ENCODE data around the gene ELOVL2. TPM values are rescaled to one million over a fixed set of nuclear protein-coding genes. Genes with fewer than 3 reads are reported as not detected.
"Not testable (repeated sequence)": the region's sequence is repeated elsewhere in the genome, so short reads cannot be mapped to it uniquely, and the experiment has no call there.

ELOVL2 gene
- total RNA-seq, 1 donor from 2014 or later = 1.8 TPM

GRCh38 chr6:11027565-11028110 lies 16.5 kb downstream of the ELOVL2 start:
- intact Hi-C loops (cut with DNase I) = no loop called here
- no peak for DNase-seq (ENCODE audit: low spot score)

DNA sequence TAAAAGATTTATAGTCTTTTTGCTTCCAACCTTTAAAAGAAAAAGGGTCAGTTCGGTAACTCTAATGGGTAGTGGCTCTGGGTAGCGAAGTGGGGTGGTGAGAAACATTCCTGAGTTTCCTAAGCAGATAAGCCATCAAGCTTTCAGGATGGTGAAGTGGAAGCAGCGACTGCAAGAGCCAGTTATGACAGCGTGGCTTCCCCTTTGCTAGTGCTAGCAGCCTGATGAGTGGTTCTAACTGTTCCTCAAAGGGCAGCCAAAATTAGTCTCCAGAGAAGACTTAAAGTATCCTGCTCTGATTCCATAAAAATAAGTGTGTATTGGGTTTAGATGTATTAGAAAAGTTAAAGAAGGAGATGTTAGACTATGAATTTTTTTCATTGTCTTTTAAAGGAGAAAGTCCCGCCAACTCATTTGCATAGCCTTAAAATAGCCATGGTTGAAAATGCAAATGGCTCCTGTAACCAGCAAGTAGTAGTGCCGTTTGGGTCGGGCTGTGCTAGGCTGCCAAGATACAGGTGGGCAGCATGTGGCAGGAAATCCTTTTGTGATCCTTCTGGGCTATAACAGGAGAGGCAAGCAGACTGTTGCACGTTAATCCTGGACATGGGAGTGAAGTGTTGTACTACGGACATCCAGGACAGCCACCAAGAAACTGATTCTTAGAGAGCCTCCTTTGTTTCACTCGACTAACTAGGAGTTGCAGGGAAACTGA lies 18.0 kb downstream of the ELOVL2 start:
- no peak for DNase-seq (ENCODE audit: low spot score)
- intact Hi-C loops (cut with DNase I) = no loop called here

DNA sequence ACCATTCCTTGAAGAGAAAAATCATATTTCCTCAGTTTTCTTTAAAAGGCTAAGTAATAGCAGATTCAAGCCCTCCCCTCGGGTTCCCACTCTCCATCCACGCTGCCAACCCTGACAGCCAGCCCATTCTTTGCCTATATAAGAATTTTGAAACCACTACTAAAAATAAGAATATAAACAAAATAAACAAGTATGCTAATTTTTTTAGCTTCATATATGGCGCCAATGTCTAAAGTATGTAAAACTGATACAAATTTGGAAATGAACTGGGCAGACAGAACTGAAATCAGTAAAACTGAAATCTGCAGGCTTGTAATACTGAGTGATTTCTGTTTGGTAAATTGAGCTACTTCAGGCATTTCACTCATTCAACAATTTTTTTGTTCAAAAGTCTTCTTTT lies 19.0 kb downstream of the ELOVL2 start:
- DNase-seq (ENCODE audit: low spot score) = no peak
- intact Hi-C loops (cut with DNase I) = no loop called here

GRCh38 chr6:11023032-11023431 lies 21.1 kb downstream of the ELOVL2 start:
- intact Hi-C loops (cut with DNase I) = no loop called here

GRCh38 chr6:11021714-11022113 lies 22.4 kb downstream of the ELOVL2 start:
- intact Hi-C loops (cut with DNase I) = no loop called here
- DNase-seq (ENCODE audit: low spot score) = no peak

More at GRCh38 chr6:11023032-11023431, 21.1 kb downstream of the ELOVL2 start:
- no peak for DNase-seq (ENCODE audit: low spot score)

- intact Hi-C loops (cut with DNase I) = no loop called here
- no peak for DNase-seq (ENCODE audit: low spot score)
Observed at GRCh38 chr6:11021003-11021402, 23.1 kb downstream of the ELOVL2 start.

GRCh38 chr6:11018225-11018624 lies 25.9 kb downstream of the ELOVL2 start:
- DNase-seq (ENCODE audit: low spot score) = no peak

DNA sequence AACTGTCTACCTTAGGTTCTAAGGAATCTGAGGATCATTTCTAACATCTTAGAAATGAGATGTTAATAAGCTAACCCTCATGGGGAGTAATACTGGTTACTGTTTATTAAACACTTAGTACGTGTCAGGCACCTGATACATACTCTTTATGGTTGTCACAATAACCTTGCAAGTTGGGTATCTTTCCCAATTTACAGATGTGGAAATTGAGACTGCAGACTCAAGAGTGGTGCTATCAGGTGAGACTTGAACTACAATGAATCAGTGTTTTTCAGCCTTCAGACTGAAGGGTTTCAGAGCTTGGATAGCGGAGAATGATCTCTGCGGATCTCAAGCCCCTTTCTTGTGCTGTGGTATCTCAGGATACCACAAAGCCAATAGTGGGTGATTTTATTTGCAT lies 27.0 kb downstream of the ELOVL2 start:
- intact Hi-C loops (cut with DNase I) = no loop called here
- no peak for DNase-seq (ENCODE audit: low spot score)

More at GRCh38 chr6:11018225-11018624, 25.9 kb downstream of the ELOVL2 start:
- intact Hi-C loops (cut with DNase I) = no loop called here

DNA sequence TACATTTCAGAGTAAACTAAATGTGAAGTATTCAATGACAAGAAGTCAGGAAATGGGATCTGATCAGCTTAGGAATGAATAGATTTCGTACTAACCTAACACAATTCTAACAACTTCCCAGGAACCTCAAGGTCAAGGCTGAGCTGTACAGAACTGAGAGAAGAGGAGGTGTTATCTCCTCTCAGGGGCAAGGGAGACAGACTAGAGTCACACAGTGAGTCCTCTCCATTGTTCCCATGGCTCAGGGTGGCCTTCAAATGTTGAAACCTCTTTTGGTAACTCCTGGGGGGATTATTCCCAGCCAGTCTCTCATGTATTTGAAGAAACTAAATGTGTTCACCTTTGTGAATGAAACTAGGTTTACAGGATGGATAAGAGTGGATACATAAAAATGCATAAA lies 27.7 kb downstream of the ELOVL2 start:
- intact Hi-C loops (cut with DNase I) = no loop called here
- no peak for DNase-seq (ENCODE audit: low spot score)

- intact Hi-C loops (cut with DNase I) = no loop called here
- no peak for DNase-seq (ENCODE audit: low spot score)
Observed at GRCh38 chr6:11015102-11015501, 29.0 kb downstream of the ELOVL2 start.

GRCh38 chr6:11013721-11014070 lies 30.4 kb downstream of the ELOVL2 start:
- no peak for DNase-seq (ENCODE audit: low spot score)
- intact Hi-C loops (cut with DNase I) = no loop called here

DNA sequence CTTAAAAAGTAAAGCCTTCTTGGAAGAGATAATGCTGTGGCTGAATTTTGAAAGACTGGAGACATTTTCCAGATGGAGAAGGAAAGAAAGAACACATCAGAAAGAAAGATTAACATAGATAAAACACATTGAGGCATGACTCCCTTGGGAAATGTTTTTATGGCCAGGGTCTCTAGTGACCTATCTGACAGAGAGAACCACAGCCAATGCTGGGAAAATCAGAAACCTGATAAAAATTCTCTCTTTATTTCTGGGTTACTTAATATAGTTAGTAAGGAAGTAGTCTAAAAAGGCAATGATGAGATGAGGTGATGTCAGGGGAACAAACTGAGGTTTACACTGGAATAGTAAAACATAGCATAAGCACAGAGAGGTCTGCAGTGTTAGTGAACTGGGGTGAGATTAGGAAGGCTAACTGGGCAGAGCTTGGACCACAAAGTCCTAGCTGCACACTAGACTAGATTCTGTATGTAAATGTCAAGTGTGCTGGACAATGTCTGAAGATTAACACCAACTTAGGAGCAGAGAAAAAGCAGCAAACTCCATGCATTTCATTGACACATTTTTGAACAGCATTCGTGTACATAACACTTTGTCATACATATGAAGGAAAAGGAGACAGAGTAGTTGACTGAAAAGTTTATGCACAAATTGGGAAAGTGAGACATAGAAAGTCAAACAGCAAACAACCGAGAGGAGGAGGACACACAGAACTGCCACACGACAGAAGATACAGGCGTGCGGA lies 31.0 kb downstream of the ELOVL2 start:
- no peak for DNase-seq (ENCODE audit: low spot score)
- intact Hi-C loops (cut with DNase I) = no loop called here

GRCh38 chr6:11012295-11012754 lies 31.8 kb downstream of the ELOVL2 start:
- no peak for DNase-seq (ENCODE audit: low spot score)
- intact Hi-C loops (cut with DNase I) = no loop called here

- DNase-seq (ENCODE audit: low spot score) = no peak
- intact Hi-C loops (cut with DNase I) = no loop called here
Observed at GRCh38 chr6:11011787-11012234, 32.3 kb downstream of the ELOVL2 start.

DNA sequence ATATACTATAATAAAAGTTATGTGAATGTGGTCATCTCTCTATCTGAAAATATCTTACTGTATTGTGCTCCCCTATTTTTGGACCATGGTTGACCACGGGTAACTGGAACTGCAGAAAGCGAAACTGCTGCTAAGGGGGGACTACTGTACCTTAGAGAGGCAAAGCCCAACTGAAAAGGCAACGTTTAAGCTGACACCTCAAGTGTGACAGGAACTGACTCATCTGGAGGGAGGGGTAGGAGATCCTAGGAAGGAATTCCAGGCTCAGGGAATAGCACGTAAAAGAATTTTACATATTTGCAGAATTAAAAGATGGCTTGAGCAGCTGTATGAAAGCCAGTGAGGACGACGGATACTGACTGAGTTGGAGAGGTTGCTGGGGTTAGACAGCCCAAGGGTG lies 34.8 kb downstream of the ELOVL2 start:
- intact Hi-C loops (cut with DNase I) = no loop called here
- DNase-seq (ENCODE audit: low spot score) = no peak

GRCh38 chr6:11008821-11009220 lies 35.3 kb downstream of the ELOVL2 start:
- intact Hi-C loops (cut with DNase I) = no loop called here
- DNase-seq (ENCODE audit: low spot score) = no peak

DNA sequence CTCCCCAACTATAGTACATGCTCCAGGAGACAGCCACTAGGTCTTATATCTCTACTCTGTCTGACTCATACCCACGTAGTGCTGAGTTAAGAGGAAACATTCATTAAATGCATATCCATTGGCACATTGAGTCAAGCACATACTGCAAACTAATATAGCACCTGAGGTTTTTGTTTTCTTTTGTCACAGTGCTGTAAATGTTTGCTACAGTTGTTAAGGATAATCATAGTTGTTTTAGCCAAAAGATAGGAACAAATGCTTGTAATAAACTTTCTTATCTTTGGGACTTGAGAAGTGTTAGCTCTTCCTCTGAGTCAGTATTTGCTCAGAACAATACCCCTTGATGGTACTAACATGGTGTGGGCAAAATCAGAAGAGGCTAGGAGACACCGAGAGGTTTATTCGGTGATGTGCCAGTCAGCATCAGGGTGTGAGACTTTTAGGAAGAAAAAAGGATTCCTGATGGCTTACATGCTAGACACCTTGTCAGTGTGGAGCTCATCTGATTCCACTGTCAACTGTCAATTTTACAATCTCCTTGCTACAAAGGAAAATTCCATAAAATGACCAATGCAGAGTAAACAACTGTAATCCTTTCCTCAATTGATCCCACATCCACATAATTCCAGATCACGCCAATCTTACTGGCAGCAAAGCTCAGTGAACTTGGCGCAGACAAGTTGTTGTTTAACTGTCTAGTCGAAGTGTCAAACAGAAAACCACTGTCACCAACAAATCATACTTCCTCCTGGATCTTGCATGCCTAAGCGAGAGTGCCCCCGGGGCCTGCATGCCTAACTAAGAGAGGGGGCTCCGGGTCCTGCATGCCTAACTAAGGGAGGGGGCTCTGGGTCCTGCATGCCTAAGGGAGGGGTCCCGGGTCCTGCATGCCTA lies 36.1 kb downstream of the ELOVL2 start:
- no peak for DNase-seq (ENCODE audit: low spot score)
- intact Hi-C loops (cut with DNase I) = no loop called here

DNA sequence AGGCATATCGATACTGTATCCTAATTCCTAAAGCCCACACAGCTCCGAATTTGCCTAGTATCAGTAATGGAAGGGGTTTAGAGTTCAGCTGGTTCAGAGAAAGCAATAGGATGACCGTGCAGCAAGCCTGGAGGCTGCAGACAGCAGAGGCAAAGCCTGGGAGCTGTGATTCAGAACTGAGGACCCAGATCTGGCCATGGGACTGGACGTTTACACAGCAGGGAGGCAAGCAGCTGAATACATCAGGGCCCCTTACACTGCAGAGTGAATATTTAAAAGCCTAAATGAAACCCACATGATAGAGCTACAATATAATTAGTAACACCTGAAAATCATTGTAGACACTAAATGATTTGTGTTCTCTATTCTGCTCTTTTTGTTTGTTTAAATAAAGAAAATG lies 38.0 kb downstream of the ELOVL2 start:
- no peak for DNase-seq (ENCODE audit: low spot score)

GRCh38 chr6:11003297-11003696 lies 40.8 kb downstream of the ELOVL2 start:
- DNase-seq (ENCODE audit: low spot score); intact Hi-C loops (cut with DNase I): not testable (repeated sequence)

More for the DNA sequence above, 38.0 kb downstream of the ELOVL2 start:
- intact Hi-C loops (cut with DNase I) = no loop called here

DNA sequence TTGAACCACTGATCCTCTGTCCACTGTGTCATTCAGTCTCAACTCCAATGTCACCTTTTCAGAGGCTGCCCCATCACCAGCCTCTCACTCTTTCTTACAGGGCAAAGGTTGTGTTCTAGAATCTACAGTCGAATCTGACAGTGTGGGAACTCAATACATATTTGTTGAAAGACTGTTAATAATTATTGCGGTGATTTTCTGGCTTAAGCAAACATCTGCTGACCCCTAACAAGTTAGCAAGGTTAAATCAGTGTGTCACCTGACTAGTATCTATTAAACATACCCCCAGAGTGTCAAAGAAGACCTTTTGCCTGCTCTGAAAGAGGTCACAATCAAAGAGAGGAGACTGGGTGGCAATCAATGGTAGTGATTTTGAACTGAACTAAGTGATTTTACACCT lies 41.9 kb downstream of the ELOVL2 start:
- no peak for DNase-seq (ENCODE audit: low spot score)
- intact Hi-C loops (cut with DNase I) = no loop called here

Data from cardiac septum (tissue), 1 donor.